Stimulated activated CD8-positive, alpha-beta memory T cell treated with anti-CD3 and anti-CD28 coated beads, Interleukin-12 subunit alpha, Interleukin-12 subunit beta, amount 100 ng/mL, for 4 hours (primary cell): ENCODE results near the gene ELOVL7.
"Not testable (repeated sequence)": the region's sequence is repeated elsewhere in the genome, so short reads cannot be mapped to it uniquely, and the experiment has no call there.

Experiments used
- DNase-seq: peaks from one replicate; pipeline ENCODE4 v3.0.0-alpha.2; 2020; ENCODE audit warnings: low read depth

ELOVL7 gene

GRCh38 chr5:60715201-60715928 is 128.7 kb downstream of the ELOVL7 start:
- DNase-seq, result not testable (repeated sequence)

DNA sequence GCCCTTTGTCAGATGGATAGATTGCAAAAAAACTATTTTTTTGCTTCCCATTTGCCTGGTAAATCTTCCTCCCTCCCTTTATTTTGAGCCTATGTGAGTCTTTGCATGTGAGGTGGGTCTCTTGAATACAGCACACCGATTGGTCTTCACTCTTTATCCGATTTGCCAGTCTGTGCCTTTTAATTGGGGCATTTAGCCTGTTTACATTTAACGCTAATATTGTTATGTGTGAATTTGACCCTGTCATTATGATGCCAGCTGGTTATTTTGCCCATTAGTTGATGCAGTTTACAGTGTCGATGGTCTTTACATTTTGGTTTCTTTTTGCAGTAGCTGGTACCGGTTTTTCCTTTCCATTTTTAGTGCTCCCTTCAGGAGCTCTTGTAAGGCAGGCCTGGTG is 131.1 kb downstream of the ELOVL7 start:
- no peak for DNase-seq

- not testable (repeated sequence) for DNase-seq
Observed at GRCh38 chr5:60711892-60712291, 132.2 kb downstream of the ELOVL7 start.

DNA sequence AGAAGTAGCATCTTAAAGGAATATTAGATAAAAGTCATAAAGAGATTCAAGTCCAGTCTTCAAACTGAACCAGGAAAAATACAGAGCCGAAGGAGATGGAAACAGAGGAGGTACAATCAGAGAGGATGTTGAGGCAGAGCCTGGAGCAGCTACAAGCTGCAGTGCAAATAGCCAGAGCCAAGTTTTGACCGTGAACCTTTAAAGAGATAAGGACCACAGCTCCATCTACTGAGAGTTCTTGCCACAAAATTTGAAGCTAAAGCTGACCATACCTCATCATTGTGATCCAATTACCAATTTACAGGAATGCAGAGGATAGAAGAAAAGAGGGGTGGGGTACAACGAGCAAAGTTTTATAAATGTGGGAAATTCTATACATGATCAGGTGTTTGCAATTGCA is 133.7 kb downstream of the ELOVL7 start:
- no peak for DNase-seq

- DNase-seq, result no peak
Observed at GRCh38 chr5:60705144-60705543, 138.9 kb downstream of the ELOVL7 start.

DNA sequence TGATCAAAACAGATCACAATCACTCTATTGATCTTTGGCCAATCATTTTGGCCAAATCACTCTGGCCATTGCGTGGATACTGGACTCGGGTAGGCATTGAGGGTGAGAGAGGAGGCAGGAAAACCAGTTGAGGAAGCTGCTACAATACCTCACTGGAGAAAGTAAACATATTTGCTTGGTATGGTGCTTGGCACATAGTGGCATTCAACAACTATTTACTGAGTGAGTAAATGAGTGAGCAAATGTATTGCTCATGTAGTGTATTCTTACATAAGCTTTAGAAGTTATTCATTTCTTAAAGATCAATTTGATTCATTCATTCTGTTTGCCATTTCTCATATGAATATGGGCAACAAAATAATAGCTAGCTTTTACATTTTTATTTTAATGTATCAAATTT is 140.1 kb downstream of the ELOVL7 start:
- no peak for DNase-seq
